SIG-M5 treated with dmso at 0.1 percent for 504 hours (cell line): ENCODE measurements around the gene ADAP1.
"Not testable (repeated sequence)": the region's sequence is repeated elsewhere in the genome, so short reads cannot be mapped to it uniquely, and the experiment has no call there.

ENCODE experiments used
- DNase-seq: peaks from one replicate; lab custom pipeline; 2025; ENCODE audit not compliant: unreplicated experiment; lab: John Stamatoyannopoulos, UW

The ADAP1 gene

DNA sequence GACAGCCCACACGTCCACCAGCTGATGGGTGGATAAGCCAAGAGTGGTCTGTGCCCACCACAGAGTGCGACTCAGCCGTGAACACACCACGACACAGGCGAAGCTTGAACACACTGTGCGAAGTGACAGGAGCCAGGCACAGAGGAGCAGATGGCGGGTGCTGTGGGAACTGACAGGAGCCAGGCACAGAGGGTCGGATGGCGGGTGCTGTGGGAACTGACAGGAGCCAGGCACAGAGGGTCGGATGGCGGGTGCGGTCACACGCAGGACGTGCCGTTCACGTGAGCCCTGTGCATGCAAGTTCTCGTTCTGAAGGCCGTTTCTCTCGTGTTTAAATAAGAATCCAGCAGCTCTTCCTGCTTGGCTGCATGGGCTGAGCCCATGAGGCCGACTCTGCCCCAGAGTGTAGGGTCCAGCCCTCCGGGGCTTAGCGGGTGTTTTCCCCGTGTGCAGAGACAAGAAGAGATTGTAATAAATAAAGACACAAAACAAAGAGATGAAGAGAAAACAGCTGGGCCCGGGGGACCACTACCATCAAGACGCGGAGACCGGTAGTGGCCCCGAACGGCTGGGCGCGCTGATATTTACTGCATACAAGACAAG, 5.9 kb upstream of the ADAP1 start:
- no peak for DNase-seq

GRCh38 chr7:959740-960139, 5.3 kb upstream of the ADAP1 start:
- DNase-seq = not testable (repeated sequence)

- no peak for DNase-seq
Measured at GRCh38 chr7:959271-959670, 4.8 kb upstream of the ADAP1 start.

- no peak for DNase-seq
Measured at GRCh38 chr7:958221-959200, 4.0 kb upstream of the ADAP1 start.

DNA sequence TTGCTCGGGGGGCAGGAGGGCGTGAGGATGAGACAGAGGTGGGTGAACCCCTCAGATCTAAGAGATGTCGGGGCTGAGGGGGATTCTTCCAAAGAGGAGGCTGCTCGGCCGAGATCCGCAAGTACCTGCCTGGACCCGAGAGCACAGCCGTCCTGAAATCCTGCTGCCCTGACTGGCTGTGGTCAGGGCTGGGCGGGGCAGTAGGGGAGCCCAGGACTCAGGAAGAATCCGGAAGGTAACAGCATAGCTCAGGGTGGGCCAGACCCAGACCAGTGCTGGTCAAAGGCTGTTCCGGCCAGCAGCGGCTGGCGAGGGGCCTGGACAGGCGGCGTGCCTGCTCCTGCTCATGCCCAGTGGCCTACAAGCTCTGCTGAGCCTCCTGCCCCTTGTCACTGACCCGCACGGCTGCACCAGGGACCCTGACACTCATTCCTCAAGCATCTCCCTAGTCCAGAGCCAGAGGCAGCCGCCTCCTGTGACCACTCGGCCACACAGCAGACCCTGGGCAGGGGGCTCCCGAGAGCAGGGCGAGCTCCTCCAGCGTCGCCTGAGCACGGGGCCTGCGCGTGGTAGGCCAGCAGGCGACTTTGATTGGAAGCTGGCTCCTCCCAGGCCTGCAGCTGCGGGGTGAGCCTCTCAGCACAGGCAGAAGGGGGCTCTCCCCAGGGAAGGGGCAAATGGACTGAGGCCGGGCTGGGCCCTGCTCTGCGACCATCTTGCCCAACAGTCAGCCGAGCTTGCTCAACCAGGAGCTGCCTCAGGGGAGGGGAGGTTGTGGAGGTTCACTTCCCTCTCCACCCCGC, 3.1 kb upstream of the ADAP1 start:
- peak; percentile 71 for DNase-seq

GRCh38 chr7:956031-956430, 1.6 kb upstream of the ADAP1 start:
- DNase-seq = no peak

- DNase-seq = peak; percentile 69
Measured at GRCh38 chr7:953547-954327, 743 bp downstream of the ADAP1 start.

- DNase-seq = no peak
Measured at GRCh38 chr7:952548-953441, 1.7 kb downstream of the ADAP1 start.

DNA sequence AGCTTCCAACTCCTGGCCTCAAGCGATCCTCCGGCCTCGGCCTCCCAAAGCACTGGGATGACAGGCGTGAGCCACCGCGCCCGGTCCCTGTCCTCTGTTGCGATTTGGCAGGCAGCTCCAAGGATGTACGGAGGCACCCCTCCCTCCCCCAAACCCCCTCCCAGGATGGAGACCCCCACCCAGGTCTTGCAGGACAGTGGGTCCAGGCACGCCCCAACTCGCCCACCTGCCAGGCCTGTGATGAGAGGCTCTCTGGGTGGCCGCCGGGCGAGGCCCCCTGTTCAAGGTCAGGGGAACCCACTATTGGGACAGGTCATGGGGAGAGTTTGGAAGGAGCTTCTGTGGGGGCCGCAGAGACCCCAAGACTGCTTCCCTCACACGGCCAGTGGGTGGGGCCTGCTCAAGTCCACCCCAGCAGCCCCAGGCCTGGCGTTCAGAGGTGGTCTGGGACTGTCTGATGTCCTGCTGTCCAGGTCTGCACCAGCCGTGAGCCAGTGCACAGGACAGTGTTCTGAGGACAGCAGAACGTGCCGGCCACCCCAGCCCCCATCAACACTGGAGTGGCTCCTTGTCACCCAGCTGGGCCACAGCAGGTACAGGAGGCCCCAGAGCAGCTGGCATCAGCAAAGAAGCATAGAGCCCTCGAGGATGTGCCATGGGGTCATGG, 2.5 kb downstream of the ADAP1 start:
- DNase-seq = no peak

DNA sequence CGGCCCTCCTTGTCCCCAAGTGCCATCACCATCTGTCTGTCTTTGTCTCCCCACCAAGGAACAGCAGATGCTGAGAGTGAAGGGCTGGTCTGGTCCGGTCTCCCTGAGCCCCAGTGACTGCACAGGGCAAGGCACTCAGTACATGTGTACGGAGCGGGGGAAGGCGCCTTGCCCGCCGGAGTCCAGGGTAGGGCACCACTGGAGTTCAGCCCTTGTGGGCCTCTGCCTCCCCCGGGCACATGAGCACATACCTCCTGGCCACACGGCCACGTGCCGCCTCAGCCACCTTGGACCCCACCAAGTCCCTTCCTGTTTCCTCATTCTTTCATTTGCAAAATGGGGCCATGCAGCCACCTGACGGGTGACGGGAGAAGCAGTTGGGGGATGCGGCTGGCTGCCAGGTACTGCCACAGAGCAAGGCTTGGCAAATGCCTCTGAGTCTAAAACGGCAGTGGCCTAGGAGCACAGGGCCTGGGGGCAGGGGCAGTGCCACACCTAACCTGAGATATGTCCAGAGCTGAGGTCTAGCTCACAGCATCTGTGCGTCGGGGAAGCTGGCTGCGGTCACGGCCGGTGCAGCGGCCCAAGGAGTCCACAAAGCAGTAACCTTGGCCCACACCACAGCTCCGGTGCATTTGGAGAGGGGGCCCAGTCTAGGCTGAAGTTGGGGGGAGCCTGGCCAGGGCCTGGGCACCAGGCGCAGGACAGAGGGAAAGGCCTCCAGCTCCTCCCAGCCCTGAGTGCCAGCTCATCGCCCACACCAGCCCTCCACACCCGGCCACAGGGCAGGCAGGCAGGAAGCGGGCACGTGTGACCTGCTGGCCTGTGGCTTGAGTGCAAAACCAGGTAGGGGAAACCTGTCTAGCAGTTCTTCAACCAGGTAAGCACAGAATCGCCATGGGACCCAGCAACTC, 5.2 kb downstream of the ADAP1 start:
- DNase-seq = no peak

DNA sequence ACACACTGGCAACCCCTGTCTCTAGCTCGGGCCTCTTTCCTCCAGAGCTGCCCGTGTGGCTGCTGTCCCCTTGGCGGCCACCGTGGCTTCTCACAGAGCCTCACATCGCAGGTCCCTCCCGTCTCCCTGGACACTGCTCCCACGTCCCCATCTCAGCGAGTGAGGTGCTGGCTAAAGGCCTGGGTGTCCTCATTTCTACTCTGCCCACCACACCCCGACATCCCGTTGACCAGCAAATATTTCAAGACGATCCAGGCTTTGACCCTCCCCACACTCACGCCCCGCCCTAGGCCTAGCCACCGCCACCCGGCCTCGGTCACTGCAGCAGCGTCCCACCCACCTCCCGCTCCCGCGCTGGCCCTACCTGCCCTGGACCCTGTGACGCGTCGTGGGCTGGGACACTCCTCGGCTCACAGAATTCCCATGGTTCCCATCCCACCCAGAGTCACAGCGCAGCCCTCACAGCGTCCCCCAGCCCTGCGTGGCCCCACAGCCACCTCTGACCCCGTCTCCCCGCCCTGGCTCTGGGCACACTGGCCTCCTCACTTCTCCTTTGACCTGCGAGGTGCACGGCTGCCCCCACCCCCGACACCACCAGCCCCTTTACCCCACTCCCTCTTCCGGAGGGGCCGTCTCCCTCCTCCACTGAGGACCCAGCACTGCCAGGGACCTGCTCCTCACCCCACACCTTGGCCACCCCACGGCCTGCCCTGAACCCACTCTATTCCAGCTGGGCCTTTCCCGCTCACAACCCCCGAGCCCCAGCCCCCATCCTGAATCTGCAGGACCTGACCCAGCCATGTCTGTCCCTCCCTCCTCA, 6.9 kb downstream of the ADAP1 start:
- no peak for DNase-seq

DNA sequence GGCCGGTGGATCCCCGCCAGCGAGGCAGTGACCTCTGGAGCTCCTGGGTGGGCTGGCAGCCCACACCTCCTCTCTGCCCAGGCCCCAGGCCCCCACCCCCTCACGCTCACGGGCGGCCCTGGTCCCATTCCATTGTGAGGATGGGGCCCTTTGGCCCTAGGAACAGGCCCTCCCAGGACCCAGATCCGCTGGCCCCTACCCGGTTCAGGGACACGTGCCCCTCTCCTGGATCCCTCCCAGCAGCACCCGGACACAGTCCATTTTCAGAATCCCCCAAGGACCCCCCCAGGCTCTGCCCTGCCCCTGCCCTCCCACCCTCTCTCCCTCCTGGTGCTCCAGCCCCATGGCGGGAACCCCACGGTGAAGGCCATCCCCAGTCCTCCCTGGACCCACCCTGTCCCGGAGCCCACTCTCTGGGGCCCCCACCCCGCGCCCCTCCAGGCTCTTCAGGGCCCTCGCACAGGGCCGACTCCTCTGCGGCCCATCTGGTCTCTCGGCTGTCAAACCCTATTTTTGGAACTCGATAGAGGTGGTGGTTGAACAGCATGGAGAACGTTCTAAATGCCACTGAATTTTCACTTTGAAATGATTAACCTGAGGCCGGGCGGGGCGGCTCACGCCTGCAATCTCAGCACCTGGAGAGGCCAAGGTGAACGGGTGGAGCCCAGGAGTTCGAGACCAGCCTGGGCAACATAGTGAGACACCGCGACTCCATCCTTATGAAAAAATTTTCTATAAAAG, 8.1 kb downstream of the ADAP1 start:
- DNase-seq = no peak

- peak; percentile 62 for DNase-seq
Measured at GRCh38 chr7:945556-946255, 8.8 kb downstream of the ADAP1 start.

DNA sequence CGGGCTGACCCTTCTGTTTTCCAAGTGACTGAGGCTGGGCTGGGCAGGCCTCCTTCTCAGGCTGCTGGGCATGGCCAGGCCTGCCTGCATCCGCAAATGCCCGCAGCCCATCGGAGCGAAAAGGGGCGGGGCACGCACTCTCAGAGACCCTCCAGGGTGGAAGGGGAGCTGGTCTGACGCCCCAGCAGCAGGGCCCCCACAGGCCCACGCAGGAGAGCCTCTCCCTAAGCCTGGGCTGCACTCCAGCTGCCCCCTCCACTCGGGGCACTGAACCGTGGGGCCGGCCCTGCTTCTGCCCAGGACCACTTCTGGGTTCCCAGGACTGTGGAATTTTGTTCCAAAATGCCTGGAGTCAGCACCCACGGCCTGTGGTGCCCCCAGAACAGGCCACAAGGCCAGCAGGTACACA, 9.3 kb downstream of the ADAP1 start:
- no peak for DNase-seq

DNA sequence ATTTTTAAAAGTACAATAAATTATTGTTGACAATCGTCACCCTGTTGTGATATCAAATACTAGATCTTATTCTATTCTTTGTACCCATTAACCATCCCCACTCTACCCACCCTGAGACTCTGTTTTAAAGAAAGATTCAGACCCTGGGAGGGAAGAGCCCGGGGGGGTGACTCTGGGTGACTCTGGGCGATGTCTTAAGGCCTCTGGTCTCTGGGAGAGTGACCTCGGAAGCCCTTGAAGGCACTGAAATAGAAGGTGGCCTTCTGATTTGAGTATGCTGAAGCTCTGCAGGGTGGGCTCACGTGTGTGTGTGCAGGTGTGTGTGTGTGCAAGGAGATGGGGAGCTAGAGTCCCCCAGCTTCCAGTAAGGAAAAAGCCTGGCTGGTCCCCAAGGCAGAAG, 9.7 kb downstream of the ADAP1 start:
- DNase-seq = no peak

DNA sequence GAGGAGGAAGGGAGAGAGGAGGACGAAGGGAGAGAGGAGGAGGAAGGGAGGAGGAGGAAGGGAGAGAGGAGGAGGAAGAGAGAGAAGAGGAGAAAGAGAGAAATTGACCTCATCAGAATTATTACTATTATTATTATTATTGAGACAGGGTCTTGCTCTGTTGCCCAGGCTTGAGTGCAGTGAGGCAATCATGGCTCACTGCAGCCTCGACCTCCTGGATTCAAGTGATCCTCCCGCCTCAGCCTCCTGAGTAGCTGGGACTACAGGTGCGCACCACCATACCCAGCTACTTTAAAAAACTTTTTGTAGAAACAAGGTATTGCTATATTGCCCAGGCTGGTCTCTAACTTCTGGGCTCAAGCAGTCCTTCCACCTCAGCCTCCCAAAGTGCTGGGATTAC, 10.7 kb downstream of the ADAP1 start:
- DNase-seq = not testable (repeated sequence)
